ENCODE data around the gene PPP2R3C.
"Not testable (repeated sequence)": the region's sequence is repeated elsewhere in the genome, so short reads cannot be mapped to it uniquely, and the experiment has no call there.

Gene PPP2R3C

DNA sequence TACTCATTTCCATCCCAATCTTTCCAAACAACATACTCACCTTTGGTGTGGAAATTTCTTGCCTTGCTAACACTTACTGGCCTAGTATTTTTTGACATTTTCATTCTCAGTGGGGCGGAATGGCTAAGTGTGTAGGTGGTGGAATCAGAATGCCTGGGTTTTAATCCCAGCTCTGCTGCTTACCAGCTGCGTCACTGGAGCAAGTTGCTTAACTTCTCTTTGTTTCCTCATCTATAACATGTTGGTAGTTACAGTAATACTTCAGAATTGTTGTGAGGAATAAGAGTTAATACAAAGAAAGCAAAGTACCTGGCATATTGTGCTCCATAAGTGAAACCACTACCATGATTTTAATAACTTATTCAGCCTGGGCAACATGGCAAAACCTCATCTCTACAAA is 78.7 kb downstream of the PPP2R3C start:
- no peak overlapping the region for H3K27ac ChIP-seq
- H3K4me3 ChIP-seq (ENCODE audit: low read depth, low read length), result no peak overlapping the region
- H3K36me3 ChIP-seq, result no peaks in the 10 kb centered on the region; the same call in 1 of the 2 replicates
- H3K27me3 ChIP-seq (ENCODE audit: insufficient read depth, low read depth, severe bottlenecking), result no peaks in the 10 kb centered on the region
- H3K9me3 ChIP-seq (ENCODE audit: severe bottlenecking), result no peaks in the 10 kb centered on the region
- DNase-seq, result no peak
- TF ChIP-seq, protein P1, sequence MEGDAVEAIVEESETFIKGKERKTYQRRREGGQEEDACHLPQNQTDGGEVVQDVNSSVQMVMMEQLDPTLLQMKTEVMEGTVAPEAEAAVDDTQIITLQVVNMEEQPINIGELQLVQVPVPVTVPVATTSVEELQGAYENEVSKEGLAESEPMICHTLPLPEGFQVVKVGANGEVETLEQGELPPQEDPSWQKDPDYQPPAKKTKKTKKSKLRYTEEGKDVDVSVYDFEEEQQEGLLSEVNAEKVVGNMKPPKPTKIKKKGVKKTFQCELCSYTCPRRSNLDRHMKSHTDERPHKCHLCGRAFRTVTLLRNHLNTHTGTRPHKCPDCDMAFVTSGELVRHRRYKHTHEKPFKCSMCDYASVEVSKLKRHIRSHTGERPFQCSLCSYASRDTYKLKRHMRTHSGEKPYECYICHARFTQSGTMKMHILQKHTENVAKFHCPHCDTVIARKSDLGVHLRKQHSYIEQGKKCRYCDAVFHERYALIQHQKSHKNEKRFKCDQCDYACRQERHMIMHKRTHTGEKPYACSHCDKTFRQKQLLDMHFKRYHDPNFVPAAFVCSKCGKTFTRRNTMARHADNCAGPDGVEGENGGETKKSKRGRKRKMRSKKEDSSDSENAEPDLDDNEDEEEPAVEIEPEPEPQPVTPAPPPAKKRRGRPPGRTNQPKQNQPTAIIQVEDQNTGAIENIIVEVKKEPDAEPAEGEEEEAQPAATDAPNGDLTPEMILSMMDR (IDR thresholded peaks at IDR 0.05; ENCODE audit: low read depth, low read length), result no peak

GRCh38 chr14:35042632-35043031 is 79.2 kb downstream of the PPP2R3C start:
- DNase-seq, result no peak
- Histone ChIP-seq H3K36me3 (no peaks in the 10 kb centered on the region; the same call in 1 of the 2 replicates), H3K4me3 (ENCODE audit: low read depth, low read length) (no peak overlapping the region), H3K27ac (no peak overlapping the region), H3K9me3 (ENCODE audit: severe bottlenecking) (no peaks in the 10 kb centered on the region), H3K27me3 (ENCODE audit: insufficient read depth, low read depth, severe bottlenecking) (no peaks in the 10 kb centered on the region)
- TF ChIP-seq, protein P1 (IDR thresholded peaks at IDR 0.05; ENCODE audit: low read depth, low read length), result no peak

GRCh38 chr14:35038312-35038711 is 83.5 kb downstream of the PPP2R3C start:
- not testable (repeated sequence) for H3K4me3 ChIP-seq (ENCODE audit: low read depth, low read length); DNase-seq; H3K27ac ChIP-seq; H3K27me3 ChIP-seq (ENCODE audit: insufficient read depth, low read depth, severe bottlenecking); H3K36me3 ChIP-seq
- H3K9me3 ChIP-seq (ENCODE audit: severe bottlenecking), result peaks cover 11% of the 10 kb centered on the region
